Fibroblast of skin of right quadriceps (primary cell): ENCODE measurements around the gene METAP2.

Source experiments
- DNase-seq: peaks from one replicate; pipeline ENCODE4 v3.0.0-alpha.2; 2013

The METAP2 gene

DNA sequence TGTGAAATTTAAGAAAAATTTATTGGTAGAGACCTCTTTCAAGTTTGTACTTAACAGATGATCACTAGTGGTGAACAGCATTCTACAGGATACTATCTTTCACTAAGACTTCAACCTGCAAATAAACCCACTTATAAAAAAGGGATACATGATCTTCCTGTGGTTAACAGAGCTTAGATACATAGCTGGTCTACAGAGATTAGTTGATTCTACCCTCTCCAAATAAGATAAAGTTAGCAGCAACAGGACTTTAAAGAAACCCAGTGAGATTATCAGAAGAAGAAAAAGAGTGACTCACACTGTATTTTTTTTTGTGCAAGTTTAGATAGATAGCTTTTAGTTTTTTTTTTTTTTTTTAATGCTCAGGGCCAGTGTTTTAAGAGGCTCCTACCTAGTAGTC, 42.8 kb downstream of the METAP2 start:
- no peak for DNase-seq

DNA sequence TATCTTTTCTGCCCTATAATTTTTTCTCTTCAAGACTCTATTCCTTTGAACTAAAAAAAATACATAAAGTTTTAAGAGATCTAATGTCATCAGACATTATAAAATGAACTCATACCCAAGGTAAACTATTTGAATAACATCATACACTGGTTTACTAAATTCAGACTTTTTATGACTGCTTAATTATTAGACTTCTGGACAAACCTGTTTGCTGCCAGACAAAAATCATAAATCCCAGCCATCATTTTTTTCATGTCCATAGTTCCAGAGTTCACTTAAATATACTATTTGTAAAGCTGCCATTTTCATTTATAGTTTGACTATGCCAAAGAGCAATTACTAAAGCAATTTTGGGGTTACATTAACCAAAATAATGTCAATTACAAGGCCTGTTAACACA, 43.3 kb downstream of the METAP2 start:
- no peak for DNase-seq

DNA sequence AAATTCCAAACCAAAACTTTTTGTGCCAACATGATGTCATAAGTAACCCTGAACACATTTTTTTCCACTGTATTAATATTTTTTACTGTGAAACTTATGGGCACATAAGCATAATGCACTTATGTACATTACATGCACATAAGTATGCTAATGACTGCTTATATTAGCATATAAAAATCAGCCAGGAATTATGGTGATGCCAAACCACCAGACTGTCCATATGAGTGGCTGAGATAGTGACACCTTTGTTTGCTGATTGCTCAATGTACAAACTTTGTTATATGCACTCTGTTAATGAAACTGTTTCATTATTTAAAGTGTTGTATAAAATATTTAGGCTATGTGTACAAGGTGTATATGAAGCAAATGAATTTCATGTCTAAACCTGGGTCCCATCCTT, 45.0 kb downstream of the METAP2 start:
- DNase-seq: no peak

GRCh38 chr12:95520816-95521215, 46.9 kb downstream of the METAP2 start:
- DNase-seq: no peak

DNA sequence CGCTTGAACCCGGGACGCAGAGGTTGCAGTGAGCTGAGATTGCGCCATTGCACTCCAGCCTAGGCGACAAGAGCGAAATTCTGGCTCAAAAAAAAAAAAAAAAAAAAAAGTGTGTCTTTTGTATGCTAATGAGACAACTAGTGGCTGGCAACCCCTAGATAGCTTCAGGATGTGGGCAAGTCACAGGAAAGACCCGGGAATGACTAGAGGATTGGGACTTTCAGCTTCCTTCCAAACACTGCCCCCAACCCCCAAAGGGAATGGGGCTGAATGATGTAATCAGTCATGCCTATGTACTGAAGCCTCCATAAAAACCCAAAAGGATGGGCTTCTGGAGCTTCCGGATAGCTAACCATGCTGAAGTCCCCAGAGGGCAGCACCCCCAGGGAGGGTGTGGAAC, 48.7 kb downstream of the METAP2 start:
- DNase-seq: peak; percentile 9

GRCh38 chr12:95528431-95528830, 54.5 kb downstream of the METAP2 start:
- no peak for DNase-seq

GRCh38 chr12:95529693-95530225, 55.8 kb downstream of the METAP2 start:
- peak; percentile 59 for DNase-seq

GRCh38 chr12:95532851-95533250, 58.9 kb downstream of the METAP2 start:
- DNase-seq: peak; percentile 59

DNA sequence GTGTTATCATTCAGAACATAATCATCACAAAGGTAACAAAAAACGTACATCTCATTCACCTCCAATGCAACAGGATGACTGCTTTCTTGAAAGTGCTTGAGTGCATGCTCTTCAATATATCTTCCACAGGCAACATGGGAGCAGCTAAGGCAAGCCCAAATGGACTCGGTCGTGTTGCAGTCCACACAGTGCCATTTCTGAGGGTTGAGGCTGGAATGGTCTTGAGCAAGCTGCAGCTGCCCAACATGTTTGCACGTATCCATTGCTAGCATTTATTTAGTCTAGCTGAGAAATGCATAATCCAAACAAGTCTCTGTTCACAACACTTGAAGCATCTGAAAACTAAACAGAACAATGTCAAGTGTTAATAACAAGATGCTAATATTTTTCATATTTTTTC, 60.0 kb downstream of the METAP2 start:
- DNase-seq: no peak

DNA sequence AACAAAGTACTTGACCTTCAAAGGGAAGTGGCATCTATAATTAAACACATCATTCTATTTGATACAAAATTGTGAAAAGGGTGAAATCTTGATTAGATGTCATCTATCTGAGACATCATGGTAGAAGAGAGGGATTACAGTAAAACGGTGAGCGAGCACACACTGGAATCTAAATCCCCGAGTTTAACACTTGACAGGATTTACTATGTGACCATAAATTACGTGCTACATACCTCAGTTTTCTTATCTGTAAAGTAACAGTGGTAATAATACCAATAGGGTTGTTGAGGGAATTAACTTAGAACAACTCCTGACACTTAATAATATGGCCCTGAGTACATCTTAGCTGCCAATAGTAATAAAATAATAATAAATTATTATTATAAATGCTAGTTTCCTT, 64.1 kb downstream of the METAP2 start:
- no peak for DNase-seq

DNA sequence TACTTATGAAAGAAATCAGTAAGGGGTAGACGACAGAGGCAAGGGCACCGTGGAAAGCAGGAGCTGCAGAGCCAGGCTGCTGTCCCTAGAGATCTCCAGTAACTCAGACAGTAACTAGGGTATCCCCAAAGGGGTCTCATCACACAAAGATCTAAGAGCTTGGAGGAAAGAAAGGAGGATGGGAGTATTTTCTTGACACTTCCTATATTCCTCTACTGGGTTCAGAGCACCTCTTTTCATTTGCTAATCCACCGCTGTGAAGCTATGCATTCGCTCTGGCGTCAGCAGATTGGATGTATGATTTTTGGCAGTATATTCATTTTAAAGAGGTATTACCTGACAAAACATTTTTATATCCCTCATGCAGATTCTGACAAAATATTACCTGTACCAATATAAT, 64.7 kb downstream of the METAP2 start:
- DNase-seq: no peak

GRCh38 chr12:95541436-95541835, 67.5 kb downstream of the METAP2 start:
- no peak for DNase-seq

DNA sequence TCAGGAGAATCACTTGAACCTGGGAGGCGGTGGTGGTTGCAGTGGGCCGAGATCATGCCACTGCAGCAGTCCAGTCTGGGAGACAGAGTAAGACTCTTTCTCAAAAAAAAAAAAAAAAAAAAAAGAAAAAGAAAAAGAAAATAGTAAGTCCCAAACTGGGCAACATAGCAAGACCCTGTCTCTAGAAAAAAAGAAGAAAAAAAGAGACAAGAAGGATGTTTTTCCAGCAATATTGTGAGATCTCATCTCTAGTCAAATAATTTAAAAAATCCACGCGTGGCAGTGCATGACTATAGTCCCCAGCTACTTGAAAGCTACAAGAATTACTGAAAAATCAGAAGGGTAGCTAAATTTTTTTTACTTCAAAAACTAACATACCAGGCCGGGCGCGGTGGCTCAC, 69.4 kb downstream of the METAP2 start:
- DNase-seq: no peak

- no peak for DNase-seq
Observed at GRCh38 chr12:95544756-95545155, 70.8 kb downstream of the METAP2 start.

DNA sequence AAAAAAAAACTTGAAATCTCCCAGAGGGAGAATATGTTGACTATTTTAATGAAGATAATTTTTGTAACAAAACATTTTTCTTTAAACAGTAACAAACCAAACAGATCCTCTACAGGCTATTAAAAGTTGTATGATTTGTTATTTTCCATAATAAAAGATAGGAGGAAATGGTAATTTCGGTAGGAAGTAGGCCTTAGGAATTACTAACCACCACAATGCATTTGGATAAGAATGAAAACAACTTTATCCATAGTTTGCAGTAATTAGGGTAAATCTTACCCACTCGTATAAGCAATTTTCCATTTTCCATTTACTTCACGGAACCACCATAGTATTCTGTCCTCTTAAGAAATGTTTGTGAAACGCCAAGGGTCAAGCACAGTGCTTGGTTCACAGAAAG, 71.4 kb downstream of the METAP2 start:
- DNase-seq: no peak

DNA sequence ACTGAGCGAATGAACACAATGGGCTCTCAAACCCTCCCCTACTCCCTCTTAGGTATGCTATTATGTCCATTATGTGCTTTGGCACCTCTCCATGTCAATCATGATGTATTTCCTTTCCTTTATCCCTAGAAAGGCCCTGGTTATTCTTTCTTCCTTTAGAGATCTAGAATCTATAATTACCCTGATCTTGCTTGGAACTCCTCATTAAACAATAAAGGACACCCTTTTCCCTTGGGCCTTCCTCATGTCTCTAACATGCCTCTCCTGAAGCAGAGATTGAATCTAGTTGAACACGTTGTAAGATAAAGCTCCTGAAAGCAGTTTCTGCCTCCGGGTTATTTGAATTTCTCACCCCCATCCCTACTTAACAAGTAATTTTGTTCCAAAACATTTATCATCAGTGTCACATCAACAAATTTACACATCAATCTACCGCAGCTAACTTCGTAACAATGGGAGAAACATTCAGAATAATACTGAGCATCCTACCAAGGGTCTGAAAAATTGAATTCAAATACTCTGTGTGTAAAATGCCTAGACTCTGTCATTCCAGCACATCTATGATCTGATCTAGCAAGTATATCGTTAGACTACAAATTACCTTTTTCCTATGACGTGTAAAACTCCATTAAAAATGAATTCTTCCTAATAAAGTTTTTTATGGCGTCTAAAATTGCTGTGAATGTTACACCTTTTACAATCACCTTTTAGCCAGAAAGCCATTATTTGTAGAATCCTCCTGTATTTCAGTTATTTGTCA, 72.0 kb downstream of the METAP2 start:
- DNase-seq: no peak

DNA sequence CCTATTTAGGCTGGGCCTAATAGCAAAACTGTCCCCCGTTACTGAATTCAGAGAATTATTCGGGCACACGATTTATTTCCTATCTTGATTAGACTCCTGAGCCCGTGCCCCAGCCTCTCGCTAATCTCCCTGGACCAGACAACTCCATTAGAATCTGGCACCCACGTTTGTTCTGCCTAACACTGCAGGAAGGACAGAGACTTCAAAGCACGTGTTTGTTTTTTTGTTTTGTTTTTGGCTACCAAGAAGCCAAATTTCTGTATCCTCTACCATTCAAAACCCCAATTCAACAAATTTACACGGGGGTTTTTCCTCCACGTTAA, 72.5 kb downstream of the METAP2 start:
- DNase-seq: no peak

DNA sequence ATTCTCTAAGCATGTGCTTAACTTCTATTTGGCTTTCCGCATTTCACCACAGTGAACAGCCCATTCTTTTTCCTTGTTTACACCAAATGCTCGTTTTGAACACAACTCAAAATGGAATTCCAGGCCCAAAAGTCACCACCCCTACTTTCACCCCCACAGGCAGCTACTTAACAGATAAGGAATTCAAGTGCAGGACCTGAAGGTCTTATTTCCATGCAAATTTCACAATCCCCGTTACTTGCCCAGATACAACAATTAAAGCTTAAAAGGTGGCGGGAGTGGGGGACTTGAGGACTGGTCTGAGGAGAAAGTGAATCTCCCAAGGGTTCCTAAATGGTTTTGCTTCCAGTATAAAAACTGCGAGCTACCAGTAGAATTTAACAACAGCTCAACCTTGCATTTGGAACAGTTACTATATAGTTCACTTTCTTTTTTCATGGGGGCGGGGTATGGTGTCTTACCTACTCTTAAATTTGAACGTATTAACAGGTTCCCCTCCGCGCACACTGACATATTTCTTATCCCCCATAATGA, 73.6 kb downstream of the METAP2 start:
- peak; percentile 9 for DNase-seq

- DNase-seq: no peak
Observed at GRCh38 chr12:95548056-95548538, 74.1 kb downstream of the METAP2 start.

- no peak for DNase-seq
Observed at GRCh38 chr12:95548539-95549391, 74.8 kb downstream of the METAP2 start.

- no peak for DNase-seq
Observed at GRCh38 chr12:95549392-95550084, 75.6 kb downstream of the METAP2 start.

DNA sequence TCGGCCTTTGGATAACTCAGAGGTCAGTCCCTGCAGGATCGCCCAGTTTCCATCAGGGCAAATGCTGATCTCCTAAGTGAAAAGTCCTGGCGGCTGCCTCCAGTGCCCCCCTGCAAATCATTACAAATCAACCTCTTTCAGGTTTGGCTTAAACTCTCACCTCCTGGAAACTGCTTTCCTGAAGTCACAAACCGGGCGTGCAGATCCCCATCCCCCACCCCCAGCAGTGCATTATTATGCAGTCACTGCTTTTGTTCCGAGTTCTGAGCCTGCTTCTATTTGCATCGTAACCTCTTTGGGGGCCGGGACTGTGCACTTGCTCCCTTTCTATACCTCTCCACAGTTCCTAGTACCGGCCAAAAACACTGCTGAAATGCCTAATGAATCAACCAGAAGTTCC, 77.4 kb downstream of the METAP2 start, which contains the start of gene USP44:
USP44 (minus strand) TSS at position 172 of the 400 bp plus-strand sequence. CDS start 17,220 bp downstream, outside the sequence.
- DNase-seq: no peak

DNA sequence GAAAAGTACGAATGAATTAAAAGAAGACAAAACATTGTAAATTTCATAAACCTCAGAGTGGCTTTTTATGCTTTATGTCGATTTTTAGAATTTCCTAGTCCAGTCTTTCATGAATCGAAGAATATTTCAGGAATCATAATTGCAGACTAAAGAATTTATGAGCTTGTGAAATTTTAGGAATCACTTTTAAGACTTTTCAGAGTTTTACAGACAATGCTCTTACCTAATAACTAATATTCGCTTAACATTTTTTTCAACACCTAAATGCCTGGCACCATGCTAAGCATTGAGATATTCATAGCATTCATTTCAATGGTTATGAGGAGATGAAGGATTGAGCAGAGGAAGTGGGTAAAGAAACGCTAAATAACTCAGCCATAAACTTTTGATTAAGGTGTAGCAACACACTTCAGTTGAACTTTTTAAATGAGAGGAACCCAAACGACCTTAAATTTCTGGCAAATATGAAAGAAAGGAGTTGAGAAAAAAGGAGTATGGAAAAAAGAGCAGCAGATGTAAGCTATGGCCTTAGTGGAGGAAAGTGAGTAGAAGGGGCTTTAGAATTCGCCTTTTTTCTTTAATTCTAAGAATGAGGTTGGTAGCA, 78.1 kb downstream of the METAP2 start:
- DNase-seq: no peak
